A549 (cell line): ENCODE data around the gene SP4.
"Not testable (repeated sequence)": the region's sequence is repeated elsewhere in the genome, so short reads cannot be mapped to it uniquely, and the experiment has no call there.

Source experiments
- TF ChIP-seq, protein P1 (sequence below): IDR thresholded peaks from 2 replicates; pipeline ENCODE4 v1.6.1; 2012
- TF ChIP-seq, protein P2 (sequence below): fragments of >200 bp; sonication (Bioruptor Twin); formaldehyde crosslinking; IDR thresholded peaks from 3 replicates; pipeline ENCODE4 v1.5.1; 2016

DNA sequence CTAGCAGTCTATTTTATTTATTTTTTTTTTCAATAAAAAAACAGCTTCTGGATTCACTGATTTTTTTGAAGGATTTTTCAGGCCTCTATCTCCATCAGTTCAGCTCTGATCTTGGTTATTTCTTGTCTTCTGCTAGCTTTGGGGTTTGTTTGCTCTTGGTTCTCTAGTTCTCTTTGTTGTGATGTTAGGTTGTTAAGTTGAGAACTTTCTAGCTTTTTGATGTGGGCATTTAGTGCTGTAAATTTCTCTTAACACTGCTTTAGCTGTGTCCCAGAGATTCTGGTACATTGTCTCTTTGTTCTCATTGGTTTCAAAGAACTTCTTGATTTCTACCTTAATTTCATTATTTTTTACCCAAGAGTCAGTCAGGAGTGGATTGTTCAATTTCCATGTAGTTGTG lies 105.8 kb downstream of the SP4 start:
- TF ChIP-seq, protein P1, sequence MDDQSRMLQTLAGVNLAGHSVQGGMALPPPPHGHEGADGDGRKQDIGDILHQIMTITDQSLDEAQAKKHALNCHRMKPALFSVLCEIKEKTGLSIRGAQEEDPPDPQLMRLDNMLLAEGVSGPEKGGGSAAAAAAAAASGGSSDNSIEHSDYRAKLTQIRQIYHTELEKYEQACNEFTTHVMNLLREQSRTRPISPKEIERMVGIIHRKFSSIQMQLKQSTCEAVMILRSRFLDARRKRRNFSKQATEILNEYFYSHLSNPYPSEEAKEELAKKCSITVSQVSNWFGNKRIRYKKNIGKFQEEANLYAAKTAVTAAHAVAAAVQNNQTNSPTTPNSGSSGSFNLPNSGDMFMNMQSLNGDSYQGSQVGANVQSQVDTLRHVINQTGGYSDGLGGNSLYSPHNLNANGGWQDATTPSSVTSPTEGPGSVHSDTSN: not testable (repeated sequence)
- TF ChIP-seq, protein P2, sequence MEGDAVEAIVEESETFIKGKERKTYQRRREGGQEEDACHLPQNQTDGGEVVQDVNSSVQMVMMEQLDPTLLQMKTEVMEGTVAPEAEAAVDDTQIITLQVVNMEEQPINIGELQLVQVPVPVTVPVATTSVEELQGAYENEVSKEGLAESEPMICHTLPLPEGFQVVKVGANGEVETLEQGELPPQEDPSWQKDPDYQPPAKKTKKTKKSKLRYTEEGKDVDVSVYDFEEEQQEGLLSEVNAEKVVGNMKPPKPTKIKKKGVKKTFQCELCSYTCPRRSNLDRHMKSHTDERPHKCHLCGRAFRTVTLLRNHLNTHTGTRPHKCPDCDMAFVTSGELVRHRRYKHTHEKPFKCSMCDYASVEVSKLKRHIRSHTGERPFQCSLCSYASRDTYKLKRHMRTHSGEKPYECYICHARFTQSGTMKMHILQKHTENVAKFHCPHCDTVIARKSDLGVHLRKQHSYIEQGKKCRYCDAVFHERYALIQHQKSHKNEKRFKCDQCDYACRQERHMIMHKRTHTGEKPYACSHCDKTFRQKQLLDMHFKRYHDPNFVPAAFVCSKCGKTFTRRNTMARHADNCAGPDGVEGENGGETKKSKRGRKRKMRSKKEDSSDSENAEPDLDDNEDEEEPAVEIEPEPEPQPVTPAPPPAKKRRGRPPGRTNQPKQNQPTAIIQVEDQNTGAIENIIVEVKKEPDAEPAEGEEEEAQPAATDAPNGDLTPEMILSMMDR: not testable (repeated sequence)
